MV-4-11 (cell line): Measurements from ENCODE around the gene AP2A2.

Source experiments
- DNase-seq: peaks from one replicate; lab custom pipeline; 2025; lab: John Stamatoyannopoulos, UW

The AP2A2 gene

DNA sequence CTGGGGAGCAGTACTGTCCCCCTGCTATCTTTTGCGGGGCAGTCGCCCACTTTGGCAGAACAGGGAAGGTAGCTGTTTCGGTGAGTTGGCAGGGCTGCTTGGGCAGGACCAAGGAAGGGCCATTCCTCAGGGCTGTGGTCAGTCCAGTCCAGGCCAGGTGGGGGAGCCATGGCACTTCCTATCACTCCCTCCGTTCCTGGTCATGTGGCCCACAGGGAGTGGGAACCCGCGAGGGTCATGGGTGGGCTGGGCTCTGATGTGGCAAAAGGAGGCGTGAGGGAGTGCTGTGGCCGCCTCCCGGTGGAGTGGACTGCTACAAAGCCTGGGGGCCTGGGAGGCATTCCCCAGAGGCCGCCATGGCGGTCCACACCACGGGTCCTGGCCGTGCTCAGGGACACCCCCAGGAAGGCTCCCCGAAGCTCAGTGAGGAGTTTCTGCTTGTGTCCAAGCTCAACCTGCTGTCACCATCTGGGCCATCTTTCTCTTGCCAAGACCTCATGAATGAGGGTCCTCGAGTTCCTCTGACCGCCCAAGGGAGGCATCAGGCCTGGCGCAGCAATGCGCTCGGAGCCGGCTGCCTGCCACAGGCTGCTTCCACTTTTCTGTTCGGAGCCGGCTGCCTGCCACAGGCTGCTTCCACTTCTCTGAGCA is 27.0 kb upstream of the AP2A2 start:
- DNase-seq, result no peak

DNA sequence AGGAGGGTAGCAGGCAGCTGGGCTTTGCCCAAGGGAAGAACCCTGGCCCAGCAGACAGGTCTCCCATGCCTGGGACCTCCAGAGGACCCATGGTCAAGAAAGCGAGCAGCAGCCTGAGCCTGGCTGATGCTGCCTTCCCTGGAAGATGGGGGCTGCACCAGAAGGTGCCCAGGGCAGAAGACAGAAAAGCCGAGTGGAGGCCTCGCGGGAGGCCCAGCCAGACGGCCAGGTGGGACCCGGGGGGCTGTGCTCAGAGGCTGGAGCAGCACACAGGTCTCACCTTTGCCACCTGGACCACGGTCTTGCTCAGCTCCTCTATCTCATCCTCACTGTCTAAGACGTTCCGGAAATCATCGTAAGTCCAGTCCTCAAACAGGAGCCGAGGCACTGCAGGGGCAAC is 25.9 kb upstream of the AP2A2 start:
- no peak for DNase-seq

DNA sequence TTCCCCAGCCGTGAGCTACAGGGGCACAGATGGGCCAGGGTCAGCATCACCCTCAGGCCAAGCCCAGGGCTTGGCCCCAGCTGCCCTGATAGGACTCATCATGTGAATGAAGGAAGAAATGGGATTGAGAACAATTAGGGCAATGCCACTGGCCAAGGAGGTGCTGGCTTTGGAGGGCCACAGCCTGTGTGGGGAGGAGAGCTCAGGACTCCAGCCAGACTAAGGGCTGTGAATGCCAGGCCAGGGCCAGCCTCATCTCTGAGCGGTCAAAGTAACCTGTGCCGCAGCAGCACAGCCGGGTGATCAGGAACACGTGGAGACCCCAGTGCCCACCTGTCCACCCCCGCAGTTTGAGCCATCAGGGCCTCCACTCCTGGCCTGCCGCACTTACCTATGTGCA is 25.1 kb upstream of the AP2A2 start:
- DNase-seq, result no peak

DNA sequence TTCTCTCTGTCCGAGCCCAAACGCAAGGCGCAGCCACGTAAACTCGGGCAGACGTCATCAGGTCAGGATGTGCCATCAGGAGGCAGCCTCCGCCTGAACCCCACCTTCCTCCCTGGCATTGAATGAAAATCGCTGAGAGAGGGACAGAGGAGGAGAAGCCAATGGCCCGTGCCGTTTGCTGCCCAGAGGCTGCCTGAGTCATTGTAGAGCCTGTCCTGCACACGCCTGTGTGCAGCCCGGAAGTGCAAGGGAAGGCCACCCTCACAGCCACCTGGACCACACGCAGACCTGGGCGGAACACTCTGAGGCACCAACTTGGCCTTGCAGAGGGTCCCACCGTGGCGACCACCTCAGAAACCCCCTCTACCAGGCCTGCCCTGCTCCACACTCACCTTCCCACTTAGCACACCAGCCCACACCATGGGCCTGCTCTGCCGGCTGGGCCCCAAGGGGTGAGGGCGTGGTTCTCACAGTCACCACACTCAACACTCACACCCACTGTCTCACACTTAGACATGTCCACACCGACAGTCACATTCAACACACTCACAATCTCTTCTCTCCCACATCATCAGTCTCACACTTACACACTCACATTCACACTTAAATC is 24.1 kb upstream of the AP2A2 start:
- no peak for DNase-seq

DNA sequence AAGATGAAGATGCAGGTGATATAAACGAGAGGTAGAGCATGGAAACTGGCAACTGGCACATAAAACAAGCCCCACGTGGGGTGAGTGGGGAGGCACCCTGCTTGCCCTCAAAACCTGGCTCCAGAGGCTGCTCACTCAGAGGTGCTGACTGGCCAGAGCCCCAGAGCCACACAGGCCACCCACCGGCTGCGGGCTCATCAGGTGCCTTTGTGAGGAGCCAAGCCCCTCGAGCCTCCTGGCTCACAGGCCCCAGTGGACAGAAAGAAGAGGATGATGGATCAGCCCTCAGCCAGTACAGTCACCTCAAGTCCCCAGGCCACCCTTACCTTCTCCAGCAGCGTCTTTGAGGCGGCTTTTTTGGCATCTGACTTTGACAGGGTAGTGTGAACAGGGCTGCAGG is 21.3 kb upstream of the AP2A2 start:
- DNase-seq, result no peak

DNA sequence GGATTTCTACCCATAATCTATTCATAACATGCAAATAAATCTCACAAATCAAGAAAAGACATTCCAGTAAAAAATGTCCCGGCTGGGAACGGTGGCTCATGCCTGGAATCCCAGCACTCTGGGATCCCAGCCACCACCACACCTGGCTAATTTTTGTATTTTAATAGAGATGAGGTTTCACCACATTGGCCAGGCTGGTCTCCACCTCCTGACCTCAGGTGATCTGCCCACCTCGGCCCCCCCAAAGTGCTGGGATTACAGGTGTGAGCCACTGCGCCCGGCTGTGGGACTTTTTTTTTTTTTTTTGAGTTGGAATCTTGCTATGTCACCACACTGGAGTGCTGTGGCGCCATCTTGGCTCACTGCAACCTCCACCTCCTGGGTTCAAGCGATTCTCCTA is 19.7 kb upstream of the AP2A2 start:
- no peak for DNase-seq

DNA sequence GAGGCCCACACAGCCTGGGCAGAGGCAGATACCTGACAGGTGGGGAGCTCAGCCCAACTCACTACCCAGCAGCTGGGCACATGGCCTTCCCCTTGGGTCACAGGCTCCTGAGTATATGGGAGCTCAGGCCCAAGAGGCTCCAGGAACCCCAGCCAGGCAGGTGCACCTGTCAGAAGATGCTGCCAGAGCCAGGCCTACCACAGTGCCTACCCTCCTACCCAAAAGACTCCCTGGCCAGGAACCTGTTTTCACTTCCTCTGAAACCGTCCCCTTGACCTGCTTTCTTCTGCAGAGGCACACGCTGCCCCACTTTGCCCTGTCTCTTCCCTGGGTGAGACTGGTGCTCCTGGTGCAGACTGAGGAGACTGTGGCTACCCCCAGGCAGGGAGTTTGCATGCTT is 18.0 kb upstream of the AP2A2 start:
- no peak for DNase-seq

DNA sequence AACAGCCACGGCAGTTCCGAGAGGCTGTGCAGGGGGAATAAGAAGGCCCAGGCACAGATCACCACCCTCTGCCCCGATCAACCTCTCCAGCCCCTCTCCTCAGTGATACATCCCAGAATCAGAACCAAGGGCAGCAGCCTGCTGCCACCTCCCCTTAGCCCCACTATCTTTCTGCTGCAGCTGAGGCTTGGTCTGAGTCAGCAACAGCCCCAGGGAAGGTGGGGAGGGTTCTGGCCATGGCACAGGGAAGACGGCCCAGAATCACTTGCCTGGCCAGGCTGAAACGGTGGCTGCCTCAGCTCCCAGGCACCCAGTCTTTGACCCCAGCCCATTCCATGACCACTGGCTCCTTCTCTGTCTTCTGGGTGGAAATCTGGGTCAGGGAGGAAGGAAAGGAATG is 17.4 kb upstream of the AP2A2 start:
- no peak for DNase-seq

DNA sequence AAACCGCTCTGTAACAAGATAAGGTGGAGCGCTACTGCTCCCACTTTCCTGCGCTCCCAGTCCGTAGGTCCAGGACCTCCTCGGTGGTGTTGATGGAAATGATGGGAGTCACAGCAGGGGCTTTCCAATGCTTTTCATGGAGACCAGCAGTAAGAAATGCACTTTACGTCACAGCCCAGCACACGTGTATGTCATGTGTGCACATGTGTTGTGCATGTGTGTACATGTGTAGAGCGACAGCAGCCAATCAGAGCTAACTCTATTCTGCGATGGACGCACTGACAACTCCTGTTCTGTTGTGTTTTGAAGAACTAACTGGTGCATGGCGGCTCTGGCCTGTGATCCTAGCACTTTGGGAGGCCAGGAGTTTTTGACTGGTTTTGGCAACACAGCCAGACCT is 16.3 kb upstream of the AP2A2 start:
- no peak for DNase-seq

DNA sequence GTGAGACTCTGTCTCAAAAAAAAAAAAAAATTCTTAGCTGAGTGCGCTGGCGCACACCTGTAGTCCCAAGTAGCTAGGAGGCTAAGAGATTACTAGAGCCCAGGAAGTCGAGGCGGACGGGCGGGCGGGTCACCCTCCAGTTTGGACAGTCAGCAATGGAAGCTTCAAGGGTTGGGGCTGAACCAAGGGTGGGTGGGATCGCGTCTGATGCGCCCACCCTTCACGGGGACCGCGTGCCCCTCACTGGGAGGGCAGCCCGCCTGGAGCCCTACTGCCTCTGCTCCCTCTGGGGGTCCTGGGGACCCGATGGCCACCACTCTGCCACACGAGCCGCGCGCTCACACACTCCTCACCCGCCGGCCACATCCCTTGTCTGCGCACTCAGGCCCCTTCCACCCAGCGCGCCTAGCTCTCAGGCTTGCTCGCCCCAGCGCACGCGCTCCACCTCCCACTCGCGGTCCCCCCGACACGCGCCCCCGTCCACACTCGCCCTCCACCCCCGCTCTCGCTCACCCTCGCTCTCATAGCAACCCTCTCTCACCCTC is 15.6 kb upstream of the AP2A2 start:
- no peak for DNase-seq

DNA sequence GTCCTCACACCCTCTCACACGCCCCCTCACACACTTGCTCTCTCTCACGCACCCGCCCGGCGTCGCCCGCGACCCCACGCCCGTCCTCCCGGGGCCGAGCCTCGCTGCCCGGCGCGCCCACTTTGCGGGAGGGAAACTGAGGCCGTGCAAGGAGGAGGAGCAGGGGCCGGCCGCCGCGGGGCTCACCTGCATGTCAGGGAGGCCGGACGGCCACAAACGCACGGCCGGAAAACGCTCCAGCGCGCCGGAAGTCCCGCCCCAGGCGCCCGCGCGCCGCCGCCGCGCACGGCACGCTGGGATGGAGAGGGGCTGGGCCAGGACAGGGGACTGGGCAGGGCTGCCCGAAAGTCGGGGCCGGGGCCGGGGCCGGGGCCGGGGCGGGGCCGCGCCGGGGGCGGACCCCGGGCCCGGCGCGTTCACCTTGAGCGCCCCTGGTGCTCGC is 15.1 kb upstream of the AP2A2 start, which contains the start of gene CHID1:
CHID1 (minus strand) TSS at position 222 of the 442 bp plus-strand sequence. CDS start 5,994 bp downstream, outside the sequence.
- DNase-seq, result peak; percentile 61

DNA sequence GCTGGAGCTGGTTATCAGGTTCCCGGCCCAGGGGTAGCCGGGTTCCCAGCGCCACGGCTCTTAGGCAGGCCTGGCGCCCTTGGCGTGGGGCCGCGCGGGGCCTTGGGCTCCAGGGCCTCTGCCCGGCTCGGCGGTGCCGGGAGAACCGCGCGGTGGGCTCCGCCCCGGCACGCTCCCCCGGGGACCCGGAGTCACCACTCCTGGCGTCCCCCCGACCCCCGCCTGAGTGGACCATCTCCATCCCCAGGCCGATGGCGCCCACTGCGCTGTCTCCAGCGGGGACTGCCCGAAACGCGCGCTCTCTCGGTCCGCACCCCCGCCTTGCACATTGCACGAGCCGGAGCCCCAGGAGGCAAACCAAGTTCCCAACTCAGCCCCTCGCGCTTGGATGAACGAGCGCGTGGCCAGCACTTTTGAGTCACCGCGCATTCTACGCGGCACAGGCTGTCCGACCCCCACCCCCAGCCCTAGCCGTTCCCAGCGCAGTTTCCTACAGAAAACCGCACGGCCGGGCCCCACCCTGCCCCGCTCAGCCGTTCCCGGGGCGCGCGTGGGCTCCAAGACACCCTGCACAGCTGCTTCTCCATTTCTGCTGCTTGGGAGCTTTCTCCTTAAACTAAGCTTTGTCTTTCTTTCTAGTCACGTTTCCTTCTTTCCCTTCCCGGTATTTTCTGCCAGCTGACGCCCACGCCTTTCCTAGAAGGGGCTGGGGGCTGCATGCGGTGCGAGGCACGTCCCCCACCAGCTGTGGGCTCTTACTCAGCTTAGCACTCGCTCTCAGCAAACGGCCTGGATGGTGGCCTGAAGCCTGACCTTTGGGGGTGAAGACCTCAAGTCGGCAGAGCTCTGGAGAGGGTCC is 14.4 kb upstream of the AP2A2 start:
- DNase-seq, result peak; percentile 47

DNA sequence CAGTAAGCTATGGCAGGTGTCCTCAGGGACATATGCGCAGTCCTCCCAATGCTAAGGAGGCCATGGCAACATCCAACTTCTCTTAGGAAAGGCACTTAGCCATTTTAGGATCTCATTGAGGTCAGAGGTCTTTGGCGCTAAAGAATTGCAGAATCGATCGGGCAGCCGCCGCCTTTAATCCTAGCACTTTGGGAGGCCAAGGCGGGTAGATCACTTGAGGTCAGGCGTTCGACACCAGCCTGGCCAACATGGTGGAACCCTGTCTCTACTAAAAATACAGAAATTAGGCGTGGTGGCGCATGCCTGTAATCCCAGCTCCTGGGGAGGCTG is 13.8 kb upstream of the AP2A2 start:
- DNase-seq, result peak; percentile 60

DNA sequence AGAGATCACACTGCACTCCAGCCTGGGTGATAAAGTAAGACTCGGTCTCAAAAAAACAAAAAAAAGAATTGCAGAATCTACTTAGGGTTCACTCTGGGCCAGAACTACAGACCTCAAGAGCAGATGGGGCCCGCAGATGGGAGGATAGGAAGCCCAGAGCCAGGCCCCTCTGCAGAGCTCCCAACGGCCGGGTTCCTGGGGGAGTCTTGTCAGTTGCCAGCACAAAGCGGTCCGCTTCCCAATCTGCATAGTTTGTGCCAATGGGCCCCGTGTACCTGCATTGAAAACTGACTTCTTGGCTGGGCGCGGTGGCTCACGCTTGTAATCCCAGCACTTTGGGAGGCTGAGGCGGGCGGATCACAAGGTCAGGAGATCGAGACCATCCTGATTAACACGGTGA is 13.4 kb upstream of the AP2A2 start:
- DNase-seq, result no peak

DNA sequence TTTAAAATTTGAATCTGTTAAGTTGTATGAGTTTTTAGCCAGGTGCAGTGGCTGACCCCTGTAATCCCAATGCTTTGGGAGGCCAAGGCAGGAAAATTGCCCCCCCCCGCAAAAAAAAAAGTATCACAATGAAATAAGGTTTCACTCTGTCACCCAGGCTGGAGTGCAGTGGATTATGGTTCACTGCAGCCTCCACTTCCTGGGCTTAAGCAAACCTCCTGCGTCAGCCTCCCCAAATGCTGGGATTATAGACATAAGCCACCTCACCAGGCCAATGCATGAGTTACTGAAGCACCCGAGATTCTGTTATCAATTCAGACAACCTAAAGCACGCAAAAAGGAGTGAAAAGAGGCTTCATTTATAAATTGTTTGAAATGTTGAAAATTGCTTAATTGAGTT is 12.6 kb upstream of the AP2A2 start:
- no peak for DNase-seq

DNA sequence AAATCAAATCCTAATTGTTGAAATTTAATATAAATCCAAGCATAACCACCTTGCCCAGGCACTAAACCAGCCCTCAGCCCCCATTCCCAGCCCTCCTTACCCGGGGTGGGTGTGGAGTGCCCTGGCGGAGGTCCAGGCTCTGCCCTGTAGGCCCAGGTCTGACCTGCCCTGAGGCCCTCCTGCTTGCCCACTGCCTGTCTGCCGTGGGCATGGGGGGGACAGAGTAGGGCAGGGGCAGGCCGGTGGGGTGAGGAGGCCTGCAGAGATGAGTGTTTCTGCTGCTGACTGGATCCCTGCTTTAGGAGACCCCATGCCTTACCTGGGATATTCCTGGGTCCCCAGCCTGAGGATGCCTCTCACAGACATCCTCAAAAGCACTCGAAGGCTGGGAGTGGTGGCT is 11.5 kb upstream of the AP2A2 start:
- no peak for DNase-seq

DNA sequence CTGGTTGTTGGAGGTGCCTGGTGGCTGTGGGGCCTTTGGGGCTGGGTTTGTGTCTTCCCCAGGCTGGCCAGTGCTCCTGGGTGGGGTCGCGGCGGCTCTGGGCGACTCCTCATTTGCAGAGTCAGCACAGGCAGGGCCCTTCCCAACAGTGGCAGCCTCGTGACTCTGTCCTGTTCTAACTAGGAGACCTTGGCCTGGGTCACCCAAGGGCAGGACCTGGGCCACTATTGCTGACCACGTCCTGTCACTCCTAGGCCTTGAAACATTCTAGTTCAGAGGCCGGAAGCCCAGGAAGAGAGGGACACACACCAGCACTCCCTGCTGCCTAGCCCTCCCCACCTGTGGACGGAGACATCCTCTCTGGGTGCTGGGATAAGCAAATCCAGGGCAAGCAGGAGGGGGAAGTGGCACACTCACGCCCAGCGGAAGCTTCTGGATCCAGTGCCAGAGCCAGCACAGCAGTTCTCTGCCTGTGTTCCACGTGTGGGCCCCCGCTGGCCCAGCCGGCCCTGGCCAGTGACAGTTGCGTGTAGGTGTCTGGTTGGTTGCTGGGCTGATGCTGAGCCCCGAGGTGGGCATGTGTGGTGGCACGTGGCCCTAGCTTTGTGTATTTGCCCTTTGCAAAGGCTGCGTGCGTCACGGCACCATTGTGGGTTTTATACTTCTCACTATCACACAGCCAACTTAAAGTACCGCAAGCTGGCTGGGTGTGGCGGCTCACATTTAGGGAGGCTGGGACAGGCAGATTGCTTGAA is 10.7 kb upstream of the AP2A2 start:
- DNase-seq, result no peak

DNA sequence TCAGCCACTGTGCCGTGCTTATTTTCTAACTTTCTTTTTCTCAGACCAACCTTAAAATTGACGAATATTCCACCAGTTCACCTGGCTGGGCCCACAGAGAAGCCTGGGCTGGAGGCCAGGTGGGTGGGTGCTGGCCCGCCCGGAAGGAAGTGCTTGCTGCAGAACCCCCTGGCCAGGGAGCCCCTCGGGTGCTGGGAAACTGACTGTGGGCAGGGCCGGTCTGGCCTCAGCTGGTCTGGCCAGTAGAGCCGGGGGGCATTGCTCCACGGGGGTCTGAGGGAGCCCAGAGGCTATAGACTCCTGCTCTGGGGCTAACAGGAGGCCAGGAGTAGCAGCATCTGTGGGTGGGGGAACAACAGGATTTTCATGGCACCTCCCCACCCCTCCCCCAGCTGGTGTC is 8.2 kb upstream of the AP2A2 start:
- no peak for DNase-seq

DNA sequence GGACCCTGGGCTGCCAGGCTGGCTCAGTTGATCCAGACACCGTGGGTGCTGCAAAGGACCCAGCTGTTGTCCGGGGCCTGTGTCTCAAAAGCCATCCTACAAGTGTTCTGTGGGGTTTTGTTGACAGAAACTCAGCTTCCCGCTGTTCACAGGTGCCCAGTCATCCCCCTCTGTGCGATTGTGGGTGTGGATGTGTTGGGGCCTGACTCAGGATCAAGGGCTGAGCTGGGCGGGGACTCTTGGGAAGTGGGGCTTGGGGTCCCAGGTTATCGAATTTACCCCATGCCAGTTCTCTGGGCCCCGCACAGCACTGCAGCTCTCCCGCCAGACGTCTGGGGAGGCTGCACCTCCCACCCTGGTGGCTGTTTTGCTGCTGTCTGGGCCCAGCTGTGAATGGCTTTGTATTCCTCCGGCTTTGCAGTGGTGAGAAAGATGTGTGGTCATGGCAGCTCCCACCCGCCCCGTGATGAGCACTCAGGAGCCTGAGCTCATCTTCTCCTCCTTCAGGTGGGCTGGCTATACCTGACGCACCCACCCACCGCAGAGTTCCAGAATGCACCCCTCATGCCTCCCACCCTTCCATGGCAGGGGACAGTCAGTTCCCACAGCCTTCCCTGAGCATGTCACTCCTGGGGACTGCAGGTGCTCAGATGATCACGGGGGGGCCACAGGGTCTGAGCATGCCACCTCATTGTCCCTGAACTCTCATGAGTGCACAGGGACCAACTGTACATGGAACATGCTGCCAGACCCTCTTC is 3.6 kb upstream of the AP2A2 start:
- no peak for DNase-seq

DNA sequence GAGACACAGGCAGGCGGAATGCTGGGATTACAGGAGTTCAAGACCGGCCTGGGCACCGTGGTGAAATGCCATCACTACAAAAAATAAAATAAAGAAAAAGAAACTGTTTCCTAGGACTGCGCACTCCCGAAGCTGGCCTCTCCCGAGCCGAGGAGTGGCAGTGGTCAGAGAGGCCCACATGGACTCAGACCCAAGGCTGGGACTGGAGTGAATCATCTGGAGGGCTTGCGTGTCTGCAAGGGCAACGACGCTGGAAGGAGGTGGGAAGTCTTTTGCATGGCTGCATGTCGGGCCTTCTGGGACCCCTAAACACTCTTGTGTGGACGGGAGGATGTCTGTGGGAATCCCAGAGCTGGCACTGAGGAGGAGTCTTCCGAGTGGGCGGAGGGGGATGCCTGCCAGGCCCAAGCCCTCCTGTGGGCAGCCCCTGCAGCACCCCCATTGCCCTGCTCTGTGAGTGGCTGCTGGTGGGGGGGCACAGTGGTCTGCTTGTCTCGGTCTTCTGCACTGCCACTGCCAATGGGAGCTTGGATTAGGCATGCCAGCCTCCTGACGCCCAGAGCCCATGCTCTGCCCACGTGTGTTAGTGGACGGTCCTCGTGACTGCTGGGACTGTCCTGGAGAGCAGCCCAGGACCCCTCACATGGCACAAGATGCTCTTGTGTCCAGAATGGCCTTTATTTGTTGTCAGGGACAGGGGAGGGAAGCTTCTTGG is 1.8 kb upstream of the AP2A2 start:
- no peak for DNase-seq
